OCI-LY3 (cell line): ENCODE data around the gene TSPAN11.

ENCODE experiments used
- EZH2phosphoT487 ChIP-seq: fragments of 200-600 bp; shearing (Covaris generic); IDR thresholded peaks from 2 replicates; pipeline ENCODE4 v1.6.1; 2018; ENCODE audit warnings: antibody characterized with exemption, mixed run types, low read depth
- TF ChIP-seq, protein P1 (sequence below): fragments of 200-600, 300-600 bp; sonication (generic); IDR thresholded peaks from 2 replicates; pipeline ENCODE4 v1.5.1; 2014; ENCODE audit warnings: antibody characterized with exemption, low read length, low read depth

DNA sequence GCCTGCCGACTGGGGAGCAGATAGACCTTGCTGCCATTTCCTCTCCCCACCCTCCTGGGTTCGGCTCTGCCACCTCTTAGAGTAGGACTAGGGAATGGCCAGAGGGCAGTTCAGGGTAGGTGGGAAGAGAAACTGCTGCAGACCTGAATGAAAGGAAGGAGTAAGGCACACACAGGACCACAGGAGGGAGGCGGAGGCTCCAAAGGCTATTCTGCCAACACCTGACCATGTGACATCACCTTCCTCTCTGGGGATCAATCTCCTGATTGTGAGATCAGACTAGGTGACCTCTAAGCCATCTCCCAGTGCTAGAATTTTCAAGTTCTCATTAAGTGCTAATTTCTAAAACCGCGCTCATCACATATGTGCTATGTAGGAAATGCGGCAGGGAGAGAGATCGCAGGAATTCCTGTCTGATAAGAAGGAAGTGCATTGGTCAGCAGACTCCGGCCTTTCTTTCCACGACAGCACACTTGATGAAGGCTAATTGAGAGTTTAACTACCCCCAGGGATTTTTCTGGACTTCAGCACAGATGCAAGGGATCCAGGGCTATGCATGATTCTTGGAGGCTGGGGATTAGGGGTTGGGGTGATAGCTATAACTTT lies 11.5 kb upstream of the TSPAN11 start:
- TF ChIP-seq, protein P1, sequence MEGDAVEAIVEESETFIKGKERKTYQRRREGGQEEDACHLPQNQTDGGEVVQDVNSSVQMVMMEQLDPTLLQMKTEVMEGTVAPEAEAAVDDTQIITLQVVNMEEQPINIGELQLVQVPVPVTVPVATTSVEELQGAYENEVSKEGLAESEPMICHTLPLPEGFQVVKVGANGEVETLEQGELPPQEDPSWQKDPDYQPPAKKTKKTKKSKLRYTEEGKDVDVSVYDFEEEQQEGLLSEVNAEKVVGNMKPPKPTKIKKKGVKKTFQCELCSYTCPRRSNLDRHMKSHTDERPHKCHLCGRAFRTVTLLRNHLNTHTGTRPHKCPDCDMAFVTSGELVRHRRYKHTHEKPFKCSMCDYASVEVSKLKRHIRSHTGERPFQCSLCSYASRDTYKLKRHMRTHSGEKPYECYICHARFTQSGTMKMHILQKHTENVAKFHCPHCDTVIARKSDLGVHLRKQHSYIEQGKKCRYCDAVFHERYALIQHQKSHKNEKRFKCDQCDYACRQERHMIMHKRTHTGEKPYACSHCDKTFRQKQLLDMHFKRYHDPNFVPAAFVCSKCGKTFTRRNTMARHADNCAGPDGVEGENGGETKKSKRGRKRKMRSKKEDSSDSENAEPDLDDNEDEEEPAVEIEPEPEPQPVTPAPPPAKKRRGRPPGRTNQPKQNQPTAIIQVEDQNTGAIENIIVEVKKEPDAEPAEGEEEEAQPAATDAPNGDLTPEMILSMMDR, result no peak
- TF ChIP-seq EZH2phosphoT487, result no peak
